ENCODE measurements around the gene ADAMTS12. TPM values are rescaled to one million over a fixed set of nuclear protein-coding genes. Genes with fewer than 3 reads are reported as not detected.

The ADAMTS12 gene
- total and polyA plus RNA-seq, 2 experiments from 2014 or later: 9.1 to 17.1 TPM

- TF ChIP-seq, protein P1, sequence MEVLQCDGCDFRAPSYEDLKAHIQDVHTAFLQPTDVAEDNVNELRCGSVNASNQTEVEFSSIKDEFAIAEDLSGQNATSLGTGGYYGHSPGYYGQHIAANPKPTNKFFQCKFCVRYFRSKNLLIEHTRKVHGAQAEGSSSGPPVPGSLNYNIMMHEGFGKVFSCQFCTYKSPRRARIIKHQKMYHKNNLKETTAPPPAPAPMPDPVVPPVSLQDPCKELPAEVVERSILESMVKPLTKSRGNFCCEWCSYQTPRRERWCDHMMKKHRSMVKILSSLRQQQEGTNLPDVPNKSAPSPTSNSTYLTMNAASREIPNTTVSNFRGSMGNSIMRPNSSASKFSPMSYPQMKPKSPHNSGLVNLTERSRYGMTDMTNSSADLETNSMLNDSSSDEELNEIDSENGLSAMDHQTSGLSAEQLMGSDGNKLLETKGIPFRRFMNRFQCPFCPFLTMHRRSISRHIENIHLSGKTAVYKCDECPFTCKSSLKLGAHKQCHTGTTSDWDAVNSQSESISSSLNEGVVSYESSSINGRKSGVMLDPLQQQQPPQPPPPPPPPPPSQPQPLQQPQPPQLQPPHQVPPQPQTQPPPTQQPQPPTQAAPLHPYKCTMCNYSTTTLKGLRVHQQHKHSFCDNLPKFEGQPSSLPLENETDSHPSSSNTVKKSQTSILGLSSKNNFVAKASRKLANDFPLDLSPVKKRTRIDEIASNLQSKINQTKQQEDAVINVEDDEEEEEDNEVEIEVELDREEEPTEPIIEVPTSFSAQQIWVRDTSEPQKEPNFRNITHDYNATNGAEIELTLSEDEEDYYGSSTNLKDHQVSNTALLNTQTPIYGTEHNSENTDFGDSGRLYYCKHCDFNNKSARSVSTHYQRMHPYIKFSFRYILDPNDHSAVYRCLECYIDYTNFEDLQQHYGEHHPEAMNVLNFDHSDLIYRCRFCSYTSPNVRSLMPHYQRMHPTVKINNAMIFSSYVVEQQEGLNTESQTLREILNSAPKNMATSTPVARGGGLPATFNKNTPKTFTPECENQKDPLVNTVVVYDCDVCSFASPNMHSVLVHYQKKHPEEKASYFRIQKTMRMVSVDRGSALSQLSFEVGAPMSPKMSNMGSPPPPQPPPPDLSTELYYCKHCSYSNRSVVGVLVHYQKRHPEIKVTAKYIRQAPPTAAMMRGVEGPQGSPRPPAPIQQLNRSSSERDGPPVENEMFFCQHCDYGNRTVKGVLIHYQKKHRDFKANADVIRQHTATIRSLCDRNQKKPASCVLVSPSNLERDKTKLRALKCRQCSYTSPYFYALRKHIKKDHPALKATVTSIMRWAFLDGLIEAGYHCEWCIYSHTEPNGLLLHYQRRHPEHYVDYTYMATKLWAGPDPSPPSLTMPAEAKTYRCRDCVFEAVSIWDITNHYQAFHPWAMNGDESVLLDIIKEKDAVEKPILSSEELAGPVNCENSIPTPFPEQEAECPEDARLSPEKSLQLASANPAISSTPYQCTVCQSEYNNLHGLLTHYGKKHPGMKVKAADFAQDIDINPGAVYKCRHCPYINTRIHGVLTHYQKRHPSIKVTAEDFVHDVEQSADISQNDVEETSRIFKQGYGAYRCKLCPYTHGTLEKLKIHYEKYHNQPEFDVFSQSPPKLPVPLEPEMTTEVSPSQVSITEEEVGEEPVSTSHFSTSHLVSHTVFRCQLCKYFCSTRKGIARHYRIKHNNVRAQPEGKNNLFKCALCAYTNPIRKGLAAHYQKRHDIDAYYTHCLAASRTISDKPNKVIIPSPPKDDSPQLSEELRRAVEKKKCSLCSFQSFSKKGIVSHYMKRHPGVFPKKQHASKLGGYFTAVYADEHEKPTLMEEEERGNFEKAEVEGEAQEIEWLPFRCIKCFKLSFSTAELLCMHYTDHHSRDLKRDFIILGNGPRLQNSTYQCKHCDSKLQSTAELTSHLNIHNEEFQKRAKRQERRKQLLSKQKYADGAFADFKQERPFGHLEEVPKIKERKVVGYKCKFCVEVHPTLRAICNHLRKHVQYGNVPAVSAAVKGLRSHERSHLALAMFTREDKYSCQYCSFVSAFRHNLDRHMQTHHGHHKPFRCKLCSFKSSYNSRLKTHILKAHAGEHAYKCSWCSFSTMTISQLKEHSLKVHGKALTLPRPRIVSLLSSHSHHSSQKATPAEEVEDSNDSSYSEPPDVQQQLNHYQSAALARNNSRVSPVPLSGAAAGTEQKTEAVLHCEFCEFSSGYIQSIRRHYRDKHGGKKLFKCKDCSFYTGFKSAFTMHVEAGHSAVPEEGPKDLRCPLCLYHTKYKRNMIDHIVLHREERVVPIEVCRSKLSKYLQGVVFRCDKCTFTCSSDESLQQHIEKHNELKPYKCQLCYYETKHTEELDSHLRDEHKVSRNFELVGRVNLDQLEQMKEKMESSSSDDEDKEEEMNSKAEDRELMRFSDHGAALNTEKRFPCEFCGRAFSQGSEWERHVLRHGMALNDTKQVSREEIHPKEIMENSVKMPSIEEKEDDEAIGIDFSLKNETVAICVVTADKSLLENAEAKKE (CRISPR knock-in tag; IDR thresholded peaks at IDR 0.05): no peak
- no peak for TF ChIP-seq JUNB (IDR thresholded peaks at IDR 0.05; ENCODE audit: unreplicated experiment)
- TF ChIP-seq EZH2phosphoT487 (IDR thresholded peaks at IDR 0.05; ENCODE audit: unreplicated experiment): no peak
Measured at GRCh38 chr5:33494466-33494865, 397.3 kb downstream of the ADAMTS12 start (continued).

DNA sequence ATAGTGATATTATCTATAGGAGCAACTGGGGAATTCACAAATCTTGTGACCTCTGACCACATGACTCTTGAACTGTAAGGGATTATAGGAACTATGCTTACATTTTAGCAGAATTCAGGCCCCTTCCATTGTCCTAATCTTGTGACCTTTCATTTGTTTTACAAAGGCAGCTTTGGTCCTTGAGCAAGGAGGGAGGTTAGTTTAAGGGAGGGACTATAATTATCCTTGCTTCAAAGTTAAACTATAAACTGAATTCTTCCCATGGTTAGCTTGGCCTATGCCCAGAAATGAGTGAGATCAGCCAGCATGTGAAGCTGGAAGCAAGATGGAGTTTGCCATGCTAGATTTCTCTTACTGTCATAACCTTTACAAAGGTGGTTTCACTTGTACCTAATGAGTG lies 399.8 kb downstream of the ADAMTS12 start:
- DNase-seq (ENCODE audit: low spot score) (no peak), ATAC-seq (no peak)
- H3K4me2 ChIP-seq: no peak overlapping the region
- Mint-ChIP-seq H3K27me3 (ENCODE audit: insufficient read depth, low read depth, poor library complexity) (no peaks in the 10 kb centered on the region), H3K4me1 (peaks cover 7% of the 10 kb centered on the region; the same call in 2 of the 3 replicates), H3K27ac (no peak overlapping the region), H3K36me3 (ENCODE audit: low read depth) (peaks cover 19% of the 10 kb centered on the region), H3K4me3 (no peak overlapping the region), H3K9me3 (peaks cover 14% of the 10 kb centered on the region)
- H3K4me1 ChIP-seq (ENCODE audit: insufficient read depth): peaks cover 6% of the 10 kb centered on the region
- H3K27ac ChIP-seq (ENCODE audit: low read depth): no peak overlapping the region
- no peaks in the 10 kb centered on the region for H3K36me3 ChIP-seq (ENCODE audit: insufficient read depth)
- H3K9me2 ChIP-seq (ENCODE audit: insufficient read depth): peaks cover 9% of the 10 kb centered on the region; the same call in 1 of the 2 replicates
- no peaks in the 10 kb centered on the region for H4K20me1 ChIP-seq (replicated peaks; ENCODE audit: insufficient read depth)
- no peaks in the 10 kb centered on the region for H3F3A ChIP-seq (replicated peaks; ENCODE audit: low read depth)
- H3K4me3 ChIP-seq: no peak overlapping the region
- no peaks in the 10 kb centered on the region for H3K79me2 ChIP-seq (replicated peaks; ENCODE audit: insufficient read depth)
- TF ChIP-seq JUNB (IDR thresholded peaks at IDR 0.05; ENCODE audit: unreplicated experiment): no peak
- TF ChIP-seq ZNF114 (CRISPR knock-in tag; IDR thresholded peaks at IDR 0.05): no peak
- no peak for TF ChIP-seq CTCF (conservative IDR thresholded peaks at IDR 0.05; ENCODE audit: low read depth in 2 of 2)
- TF ChIP-seq STAT1 (IDR thresholded peaks at IDR 0.05; ENCODE audit: unreplicated experiment): no peak
- TF ChIP-seq, protein P1 (CRISPR knock-in tag; IDR thresholded peaks at IDR 0.05): no peak
- no peak overlapping the region for H2AFZ ChIP-seq
- H3K27me3 ChIP-seq (ENCODE audit: insufficient read depth): no peaks in the 10 kb centered on the region

Data from GM23338 (cell line).